ENCODE results near the gene KTN1.

KTN1 gene

DNA sequence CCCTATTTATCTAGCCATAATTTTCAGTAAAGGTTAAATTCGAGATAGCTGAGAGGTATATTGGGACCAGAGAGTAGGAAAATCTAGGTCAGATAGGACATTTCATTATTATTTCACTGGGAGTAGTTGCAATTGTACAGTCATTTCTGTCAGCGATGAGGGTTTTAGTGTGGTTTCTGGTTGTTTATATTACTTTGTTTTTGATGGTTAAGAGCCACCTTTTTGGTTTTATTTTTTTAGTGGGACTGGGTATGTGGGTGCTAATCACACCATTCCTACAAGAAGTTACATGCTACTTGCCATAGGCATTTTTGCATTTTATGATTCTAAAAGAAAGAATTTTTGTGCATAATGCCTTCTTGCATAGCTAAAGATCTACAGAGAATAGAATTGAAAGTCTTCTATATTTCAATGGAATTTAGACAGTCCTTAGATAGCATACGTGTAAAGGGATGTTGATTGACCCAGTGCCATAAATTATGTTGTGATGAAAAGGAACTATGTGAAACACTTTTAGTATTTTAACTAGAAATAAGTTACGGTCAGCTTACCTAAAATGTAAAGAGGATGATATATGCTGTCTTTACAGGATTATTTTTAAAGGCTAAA is 85.2 kb downstream of the KTN1 start:
- DNase-seq (ENCODE audit: low read depth, low spot score) = no peak
- TF ChIP-seq CTCF (IDR thresholded peaks at IDR 0.05; ENCODE audit: insufficient read depth, low read length, missing control alignments) = no peak
- ChIA-PET CTCF (interaction anchor here (1.6 to 4.8 kb wide), 4 partner anchors 219 to 809 kb away, joined by 4 to 17 read pairs (median 10); no protein-coding TSS in a partner anchor), POLR2A (no interaction called here)
- no peak overlapping the region for H3K4me3 ChIP-seq (ENCODE audit: low read depth, low read length)

GRCh38 chr14:55667801-55668200 is 87.8 kb downstream of the KTN1 start:
- TF ChIP-seq CTCF (IDR thresholded peaks at IDR 0.05; ENCODE audit: insufficient read depth, low read length, missing control alignments) = no peak
- H3K4me3 ChIP-seq (ENCODE audit: low read depth, low read length) = no peak overlapping the region
- CTCF ChIA-PET = no interaction called here
- DNase-seq (ENCODE audit: low read depth, low spot score) = no peak
- POLR2A ChIA-PET = no interaction called here

- no peak for TF ChIP-seq CTCF (IDR thresholded peaks at IDR 0.05; ENCODE audit: insufficient read depth, low read length, missing control alignments)
- ChIA-PET CTCF (interaction anchor here (0.5 to 3.3 kb wide), 3 partner anchors 8 to 228 kb away, joined by 3 to 15 read pairs (median 4); no protein-coding TSS in a partner anchor), POLR2A (no interaction called here)
- H3K4me3 ChIP-seq (ENCODE audit: low read depth, low read length) = no peak overlapping the region
- no peak for DNase-seq (ENCODE audit: low read depth, low spot score)
These were observed 91.6 kb downstream of the KTN1 start for GRCh38 chr14:55671641-55672040.

- no peak for TF ChIP-seq CTCF (IDR thresholded peaks at IDR 0.05; ENCODE audit: insufficient read depth, low read length, missing control alignments)
- no peak overlapping the region for H3K4me3 ChIP-seq (ENCODE audit: low read depth, low read length)
- CTCF ChIA-PET = interaction anchor here (1.0 to 3.3 kb wide), 3 partner anchors 17 to 801 kb away, joined by 3 to 15 read pairs (median 6); no protein-coding TSS in a partner anchor
- POLR2A ChIA-PET = interaction anchor here (0.5 kb wide), 1 partner anchor 10 kb away, joined by 3 read pairs; no protein-coding TSS in a partner anchor
- no peak for DNase-seq (ENCODE audit: low read depth, low spot score)
These were observed 93.0 kb downstream of the KTN1 start for GRCh38 chr14:55673048-55673447.

DNA sequence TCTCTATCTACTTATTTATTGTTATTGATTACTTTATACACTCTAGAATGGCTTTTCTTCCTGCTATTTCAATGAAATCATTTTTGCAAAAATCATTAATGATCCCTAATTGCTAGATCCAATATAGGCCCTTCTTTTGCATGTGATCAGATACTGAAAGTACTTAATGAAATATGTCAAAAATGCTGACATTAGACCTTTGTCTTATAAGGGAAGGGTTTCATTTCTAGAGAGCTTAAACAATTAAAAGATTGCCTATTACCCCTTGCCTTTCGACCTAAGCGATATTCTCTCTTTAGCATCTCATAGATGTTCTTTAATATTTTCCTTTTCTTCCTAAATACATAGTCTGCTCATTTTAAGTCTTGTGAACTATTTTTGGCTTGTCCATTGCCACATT is 101.1 kb downstream of the KTN1 start:
- ChIA-PET POLR2A (no interaction called here), CTCF (interaction anchor here (1.1 to 5.8 kb wide), 3 partner anchors 22 to 243 kb away, joined by 3 to 31 read pairs (median 3); no protein-coding TSS in a partner anchor)
- no peak overlapping the region for H3K4me3 ChIP-seq (ENCODE audit: low read depth, low read length)
- no peak for DNase-seq (ENCODE audit: low read depth, low spot score)
- no peak for TF ChIP-seq CTCF (IDR thresholded peaks at IDR 0.05; ENCODE audit: insufficient read depth, low read length, missing control alignments)

GRCh38 chr14:55684956-55685584 is 105.1 kb downstream of the KTN1 start:
- ChIA-PET CTCF (interaction anchor here (0.7 to 1.8 kb wide), 5 partner anchors 239 to 790 kb away, joined by 3 to 7 read pairs (median 3); no protein-coding TSS in a partner anchor), POLR2A (interaction anchor here (0.5 kb wide), 1 partner anchor 237 kb away, joined by 3 read pairs; no protein-coding TSS in a partner anchor)
- TF ChIP-seq CTCF (IDR thresholded peaks at IDR 0.05; ENCODE audit: insufficient read depth, low read length, missing control alignments) = no peak
- no peak overlapping the region for H3K4me3 ChIP-seq (ENCODE audit: low read depth, low read length)
- no peak for DNase-seq (ENCODE audit: low read depth, low spot score)

Measured in AG04449 (cell line).